Right atrium auricular region (tissue), 2 donors: ENCODE results near the gene CATSPERZ. TPM values are rescaled to one million over a fixed set of nuclear protein-coding genes. Genes with fewer than 3 reads are reported as not detected.
A peak's percentile ranks its signal among the peaks of the same experiment; 100 is the strongest.
"Not testable (repeated sequence)": the region's sequence is repeated elsewhere in the genome, so short reads cannot be mapped to it uniquely, and the experiment has no call there.

ENCODE experiments used
- DNase-seq: peaks from one replicate; pipeline ENCODE4 v3.0.0-alpha.2; 2019; ENCODE audit warnings: low spot score
- H3K27ac ChIP-seq, 2 donors: fragments of 200-600 bp; sonication (generic); 1 replicate in 1 of 2; 2 replicates in 1 of 2; pipeline ENCODE4 v1.5.1; 2016 to 2019
- H3K27me3 ChIP-seq, 2 donors: fragments of 200-600 bp; sonication (generic); one replicate each; pipeline versions ENCODE4 v1.5.1 to v1.6.0; 2017 to 2019
- H3K36me3 ChIP-seq: fragments of 200-600 bp; sonication (generic); one replicate; pipeline ENCODE4 v1.5.1; 2016
- H3K4me1 ChIP-seq, 2 donors: fragments of 200-600 bp; sonication (generic); one replicate each; pipeline versions ENCODE4 v1.5.1 to v1.6.0; 2017 to 2019
- H3K4me3 ChIP-seq, 2 donors: fragments of 200-600 bp; sonication (generic); 1 replicate in 1 of 2; 2 replicates in 1 of 2; pipeline ENCODE4 v1.5.1; 2017 to 2019; ENCODE audit warnings: mild to moderate bottlenecking in 1 of 2, moderate library complexity in 1 of 2
- H3K9me3 ChIP-seq, 2 donors: fragments of 200-600 bp; sonication (generic); one replicate each; pipeline ENCODE4 v1.5.1; 2019
- CTCF ChIP-seq, 2 donors: fragments of 200-600 bp; sonication (generic); IDR thresholded peaks; one replicate each; pipeline ENCODE4 v1.5.1; 2019; ENCODE audit warnings: antibody characterized with exemption in 2 of 2
- total RNA-seq, 2 donors: library from RNA; depleted of rRNA; stranded (reverse); fragments of >200 nt; gene quantifications; one replicate each; pipeline ENCODE4 v1.1.0, GENCODE V29; 2016

CATSPERZ gene
- total RNA-seq, 2 donors from 2014 or later: not detected

- Histone ChIP-seq H3K4me3 (no peak overlapping the region), H3K27me3 (no peaks in the 10 kb centered on the region), H3K27ac (peak overlapping the region in 1 of 2 donors; percentile 66), H3K36me3 (peaks cover 32% of the 10 kb centered on the region), H3K4me1 (peaks cover 0 to 36% of the 10 kb centered on the region in 2 donors), H3K9me3 (no peaks in the 10 kb centered on the region)
- TF ChIP-seq CTCF (IDR thresholded peaks at IDR 0.05): no peak
- no peak for DNase-seq
Measured at GRCh38 chr11:64312947-64313346, 12.8 kb downstream of the CATSPERZ start.

GRCh38 chr11:64313491-64314145 is 13.5 kb downstream of the CATSPERZ start:
- DNase-seq: peak; percentile 80
- peak overlapping the region; percentile 1 to 28 for H3K4me3 ChIP-seq
- no peaks in the 10 kb centered on the region for H3K27me3 ChIP-seq
- no peaks in the 10 kb centered on the region for H3K9me3 ChIP-seq
- no peak for TF ChIP-seq CTCF (IDR thresholded peaks at IDR 0.05)
- H3K4me1 ChIP-seq: peaks cover 0 to 38% of the 10 kb centered on the region in 2 donors
- peaks cover 30% of the 10 kb centered on the region for H3K36me3 ChIP-seq
- H3K27ac ChIP-seq: peak overlapping the region; percentile 66 to 75

- Histone ChIP-seq H3K4me3 (peak overlapping the region; percentile 1 to 28), H3K27me3 (no peaks in the 10 kb centered on the region), H3K9me3 (no peaks in the 10 kb centered on the region), H3K27ac (peak overlapping the region; percentile 66 to 75), H3K4me1 (peaks cover 0 to 45% of the 10 kb centered on the region in 2 donors), H3K36me3 (peaks cover 24% of the 10 kb centered on the region)
- DNase-seq: no peak
- TF ChIP-seq CTCF (IDR thresholded peaks at IDR 0.05): no peak
Measured at GRCh38 chr11:64314146-64314804, 14.1 kb downstream of the CATSPERZ start.

- peak overlapping the region in 1 of 2 donors; percentile 66 for H3K27ac ChIP-seq
- DNase-seq: no peak
Measured at GRCh38 chr11:64314805-64315561, 14.8 kb downstream of the CATSPERZ start.

GRCh38 chr11:64315667-64316526 is 15.7 kb downstream of the CATSPERZ start:
- Histone ChIP-seq H3K4me1 (peaks cover 0 to 49% of the 10 kb centered on the region in 2 donors), H3K36me3 (peaks cover 28% of the 10 kb centered on the region)
- not testable (repeated sequence) for DNase-seq, H3K27ac ChIP-seq, H3K9me3 ChIP-seq, H3K4me3 ChIP-seq, H3K27me3 ChIP-seq

More at GRCh38 chr11:64314805-64315561, 14.8 kb downstream of the CATSPERZ start:
- no peak overlapping the region for H3K4me3 ChIP-seq
- H3K9me3 ChIP-seq: no peaks in the 10 kb centered on the region
- TF ChIP-seq CTCF (IDR thresholded peaks at IDR 0.05): no peak
- H3K36me3 ChIP-seq: peaks cover 24% of the 10 kb centered on the region
- H3K27me3 ChIP-seq: no peaks in the 10 kb centered on the region
- peaks cover 0 to 49% of the 10 kb centered on the region in 2 donors for H3K4me1 ChIP-seq
